Liver (tissue), 3 donors: Measurements from ENCODE around the gene LARGE1.

Experiments used
- EGR1 ChIP-seq, 2 donors: IDR thresholded peaks; 2 replicates each; pipeline ENCODE4 v1.6.1; 2016 to 2018; ENCODE audit warnings: antibody characterized with exemption in 2 of 2, low read depth in 2 of 2
- HNF4A ChIP-seq, 2 donors: conservative IDR thresholded peaks; 2 replicates each; pipeline ENCODE4 v1.6.1; 2016; ENCODE audit warnings: antibody characterized with exemption in 2 of 2, mild to moderate bottlenecking in 2 of 2
- JUND ChIP-seq, 2 donors: IDR thresholded peaks; 2 replicates each; pipeline ENCODE4 v1.6.1; 2016; ENCODE audit warnings: antibody characterized with exemption in 2 of 2
- RAD21 ChIP-seq, 2 donors: IDR thresholded peaks; 2 replicates each; pipeline ENCODE4 v1.6.1; 2016; ENCODE audit warnings: antibody characterized with exemption in 2 of 2, mild to moderate bottlenecking in 2 of 2
- SP1 ChIP-seq: IDR thresholded peaks from 2 replicates; pipeline ENCODE4 v1.6.1; 2018; ENCODE audit warnings: antibody characterized with exemption, mild to moderate bottlenecking
- TAF1 ChIP-seq: conservative IDR thresholded peaks from 2 replicates; pipeline ENCODE4 v1.6.1; 2016; ENCODE audit warnings: antibody characterized with exemption, mild to moderate bottlenecking
- YY1 ChIP-seq: IDR thresholded peaks from 2 replicates; pipeline ENCODE4 v1.6.1; 2016; ENCODE audit warnings: antibody characterized with exemption, mild to moderate bottlenecking
- TF ChIP-seq, protein P1 (sequence below): fragments of 150-350 bp; IDR thresholded peaks from 2 replicates; pipeline ENCODE4 v1.5.1; 2017; ENCODE audit warnings: improper control_type of control experiment, low read depth, low read length; ENCODE audit not compliant: missing input control
- TF ChIP-seq, protein P2 (sequence below): IDR thresholded peaks from 2 replicates; pipeline ENCODE4 v1.6.1; 2016; ENCODE audit warnings: antibody characterized with exemption
- donor health status: healthy.
- donor health status: healthy.

DNA sequence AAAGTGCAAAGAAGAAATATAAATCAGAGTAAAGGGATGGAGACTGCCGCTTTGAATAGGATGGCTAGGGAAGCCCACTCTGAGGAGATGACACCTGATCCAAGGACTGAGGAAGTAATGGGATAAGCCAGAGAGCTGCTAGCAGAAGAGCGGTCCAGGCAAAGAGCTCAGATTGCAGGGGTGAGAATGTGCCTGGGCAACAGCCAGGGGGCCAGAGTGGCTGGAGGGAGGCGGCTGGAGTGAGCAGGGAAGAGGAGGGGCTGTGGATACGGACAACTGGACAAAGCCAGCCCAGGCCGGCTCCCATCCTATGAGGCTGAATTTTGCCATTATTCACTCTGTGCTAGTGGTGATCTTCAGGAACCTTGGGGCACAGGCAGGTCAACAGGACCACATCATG lies 501.8 kb downstream of the LARGE1 start:
- TF ChIP-seq, protein P1, sequence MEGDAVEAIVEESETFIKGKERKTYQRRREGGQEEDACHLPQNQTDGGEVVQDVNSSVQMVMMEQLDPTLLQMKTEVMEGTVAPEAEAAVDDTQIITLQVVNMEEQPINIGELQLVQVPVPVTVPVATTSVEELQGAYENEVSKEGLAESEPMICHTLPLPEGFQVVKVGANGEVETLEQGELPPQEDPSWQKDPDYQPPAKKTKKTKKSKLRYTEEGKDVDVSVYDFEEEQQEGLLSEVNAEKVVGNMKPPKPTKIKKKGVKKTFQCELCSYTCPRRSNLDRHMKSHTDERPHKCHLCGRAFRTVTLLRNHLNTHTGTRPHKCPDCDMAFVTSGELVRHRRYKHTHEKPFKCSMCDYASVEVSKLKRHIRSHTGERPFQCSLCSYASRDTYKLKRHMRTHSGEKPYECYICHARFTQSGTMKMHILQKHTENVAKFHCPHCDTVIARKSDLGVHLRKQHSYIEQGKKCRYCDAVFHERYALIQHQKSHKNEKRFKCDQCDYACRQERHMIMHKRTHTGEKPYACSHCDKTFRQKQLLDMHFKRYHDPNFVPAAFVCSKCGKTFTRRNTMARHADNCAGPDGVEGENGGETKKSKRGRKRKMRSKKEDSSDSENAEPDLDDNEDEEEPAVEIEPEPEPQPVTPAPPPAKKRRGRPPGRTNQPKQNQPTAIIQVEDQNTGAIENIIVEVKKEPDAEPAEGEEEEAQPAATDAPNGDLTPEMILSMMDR: no peak
- TF ChIP-seq JUND (IDR thresholded peaks at IDR 0.05): no peak
- TF ChIP-seq, protein P2, sequence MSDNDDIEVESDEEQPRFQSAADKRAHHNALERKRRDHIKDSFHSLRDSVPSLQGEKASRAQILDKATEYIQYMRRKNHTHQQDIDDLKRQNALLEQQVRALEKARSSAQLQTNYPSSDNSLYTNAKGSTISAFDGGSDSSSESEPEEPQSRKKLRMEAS: no peak
- TF ChIP-seq SP1: no peak
- TF ChIP-seq HNF4A (conservative IDR thresholded peaks at IDR 0.05): no peak
- no peak for TF ChIP-seq RAD21 (IDR thresholded peaks at IDR 0.05)
- no peak for TF ChIP-seq YY1
- no peak for TF ChIP-seq EGR1 (IDR thresholded peaks at IDR 0.05; ENCODE audit: low read depth in 2 of 2)
- no peak for TF ChIP-seq TAF1
